ENCODE data around the gene SMPDL3A.

Gene SMPDL3A

GRCh38 chr6:122804962-122805485 is 16.0 kb downstream of the SMPDL3A start:
- no peak for DNase-seq (ENCODE audit: low read depth)

- no peak for DNase-seq (ENCODE audit: low read depth)
Observed at GRCh38 chr6:122806291-122806690, 17.2 kb downstream of the SMPDL3A start.

GRCh38 chr6:122808121-122808885 is 19.2 kb downstream of the SMPDL3A start:
- DNase-seq (ENCODE audit: low read depth) = no peak

GRCh38 chr6:122809001-122809400 is 19.9 kb downstream of the SMPDL3A start:
- no peak for DNase-seq (ENCODE audit: low read depth)

GRCh38 chr6:122809691-122810090 is 20.6 kb downstream of the SMPDL3A start:
- no peak for DNase-seq (ENCODE audit: low read depth)

GRCh38 chr6:122810189-122810588 is 21.1 kb downstream of the SMPDL3A start:
- no peak for DNase-seq (ENCODE audit: low read depth)

- DNase-seq (ENCODE audit: low read depth) = no peak
Observed at GRCh38 chr6:122817358-122817757, 28.3 kb downstream of the SMPDL3A start.

- DNase-seq (ENCODE audit: low read depth) = no peak
Observed at GRCh38 chr6:122817766-122818165, 28.7 kb downstream of the SMPDL3A start.

GRCh38 chr6:122818866-122819265 is 29.8 kb downstream of the SMPDL3A start:
- DNase-seq (ENCODE audit: low read depth) = no peak

- DNase-seq (ENCODE audit: low read depth) = no peak
Observed at GRCh38 chr6:122821095-122821494, 32.0 kb downstream of the SMPDL3A start.

- no peak for DNase-seq (ENCODE audit: low read depth)
Observed at GRCh38 chr6:122825163-122825562, 36.1 kb downstream of the SMPDL3A start.

- DNase-seq (ENCODE audit: low read depth) = no peak
Observed at GRCh38 chr6:122829456-122829855, 40.4 kb downstream of the SMPDL3A start.

GRCh38 chr6:122831511-122831910 is 42.5 kb downstream of the SMPDL3A start:
- DNase-seq (ENCODE audit: low read depth) = no peak

- DNase-seq (ENCODE audit: low read depth) = no peak
Observed at GRCh38 chr6:122832459-122832858, 43.4 kb downstream of the SMPDL3A start.

GRCh38 chr6:122833021-122833491 is 44.0 kb downstream of the SMPDL3A start:
- no peak for DNase-seq (ENCODE audit: low read depth)

- DNase-seq (ENCODE audit: low read depth) = no peak
Observed at GRCh38 chr6:122838060-122838780, 49.2 kb downstream of the SMPDL3A start.

GRCh38 chr6:122839472-122839871 is 50.4 kb downstream of the SMPDL3A start:
- DNase-seq (ENCODE audit: low read depth) = peak; percentile 16

- DNase-seq (ENCODE audit: low read depth) = no peak
Observed at GRCh38 chr6:122839906-122840305, 50.8 kb downstream of the SMPDL3A start.

GRCh38 chr6:122845464-122845863 is 56.4 kb downstream of the SMPDL3A start:
- DNase-seq (ENCODE audit: low read depth) = no peak

GRCh38 chr6:122845916-122846612 is 57.0 kb downstream of the SMPDL3A start:
- no peak for DNase-seq (ENCODE audit: low read depth)

GRCh38 chr6:122853259-122853995 is 64.4 kb downstream of the SMPDL3A start:
- no peak for DNase-seq (ENCODE audit: low read depth)
